ENCODE results near the gene ATG9B.

GRCh38 chr7:150967349-150967748 lies 56.9 kb downstream of the ATG9B start:
- TF ChIP-seq, protein P1, sequence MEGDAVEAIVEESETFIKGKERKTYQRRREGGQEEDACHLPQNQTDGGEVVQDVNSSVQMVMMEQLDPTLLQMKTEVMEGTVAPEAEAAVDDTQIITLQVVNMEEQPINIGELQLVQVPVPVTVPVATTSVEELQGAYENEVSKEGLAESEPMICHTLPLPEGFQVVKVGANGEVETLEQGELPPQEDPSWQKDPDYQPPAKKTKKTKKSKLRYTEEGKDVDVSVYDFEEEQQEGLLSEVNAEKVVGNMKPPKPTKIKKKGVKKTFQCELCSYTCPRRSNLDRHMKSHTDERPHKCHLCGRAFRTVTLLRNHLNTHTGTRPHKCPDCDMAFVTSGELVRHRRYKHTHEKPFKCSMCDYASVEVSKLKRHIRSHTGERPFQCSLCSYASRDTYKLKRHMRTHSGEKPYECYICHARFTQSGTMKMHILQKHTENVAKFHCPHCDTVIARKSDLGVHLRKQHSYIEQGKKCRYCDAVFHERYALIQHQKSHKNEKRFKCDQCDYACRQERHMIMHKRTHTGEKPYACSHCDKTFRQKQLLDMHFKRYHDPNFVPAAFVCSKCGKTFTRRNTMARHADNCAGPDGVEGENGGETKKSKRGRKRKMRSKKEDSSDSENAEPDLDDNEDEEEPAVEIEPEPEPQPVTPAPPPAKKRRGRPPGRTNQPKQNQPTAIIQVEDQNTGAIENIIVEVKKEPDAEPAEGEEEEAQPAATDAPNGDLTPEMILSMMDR (IDR thresholded peaks at IDR 0.05): no peak
- no peak for TF ChIP-seq POLR2A (IDR thresholded peaks at IDR 0.05; ENCODE audit: low read depth)

Measured in esophagus muscularis mucosa (tissue), 3 donors.